Left lung (tissue), 10 donors: ENCODE data around the gene ADAM10. TPM values are rescaled to one million over a fixed set of nuclear protein-coding genes. Genes with fewer than 3 reads are reported as not detected.

Experiments
- ATAC-seq: fragments of 200-7000 bp; cut with Tn5 transposase; one replicate; pipeline ENCODE4 v1.9.1; 2020; ENCODE audit warnings: moderate library complexity
- DNase-seq, 4 donors: peaks; one replicate each; pipeline ENCODE4 v3.0.0-alpha.2; 2013 to 2020
- H3K27ac ChIP-seq, 2 donors: fragments of 200-600 bp; sonication (generic) in 1 of 2; one replicate each; pipeline versions ENCODE4 v1.5.0 to v1.8.0; 2020 to 2021
- H3K27me3 ChIP-seq, 2 donors: fragments of 200-600 bp; sonication (generic) in 1 of 2; one replicate each; pipeline versions ENCODE4 v1.5.0 to v1.8.0; 2020 to 2021
- H3K36me3 ChIP-seq, 2 donors: fragments of 200-600 bp; sonication (generic) in 1 of 2; one replicate each; pipeline versions ENCODE4 v1.5.0 to v1.8.0; 2020 to 2021
- H3K4me1 ChIP-seq, 2 donors: fragments of 200-600 bp; one replicate each; pipeline ENCODE4 v1.8.0; 2021
- H3K4me3 ChIP-seq, 2 donors: fragments of 200-600 bp; sonication (generic) in 1 of 2; one replicate each; pipeline versions ENCODE4 v1.5.0 to v1.8.0; 2020 to 2021; ENCODE audit warnings: mild to moderate bottlenecking in 1 of 2
- H3K9me3 ChIP-seq, 2 donors: fragments of 200-600 bp; sonication (generic) in 1 of 2; one replicate each; pipeline versions ENCODE4 v1.5.0 to v1.8.0; 2020 to 2021
- intact Hi-C, 2 donors: fragments of 100-400 bp; cut with DNase I; formaldehyde crosslinking; loops; one replicate each; pipeline versions ENCODE4 v1.11.2 to v1.14.2; 2022
- polyA plus RNA-seq, 6 donors: library from polyadenylated mRNA; unstranded; fragments of 120-200 nt; gene quantifications; one replicate each; pipeline ENCODE4 v1.2.1, GENCODE V29; 2013; ENCODE audit not compliant: insufficient read length in 6 of 6
- total RNA-seq, 2 donors: library from RNA; stranded (reverse); fragmentation: NEBNext Ultra II Directional; extraction: Animal tissue kit (Norgen Biotek cat#: 25700); gene quantifications; one replicate each; pipeline ENCODE4 v1.2.1, GENCODE V29; 2021
- TF ChIP-seq, protein P1 (sequence below), 2 donors: fragments of 200-600 bp; sonication (generic) in 1 of 2; IDR thresholded peaks; one replicate each; pipeline versions ENCODE4 v1.5.0 to v1.8.0; 2021; ENCODE audit warnings: antibody characterized with exemption in 2 of 2
- donor health status: DM: no; HTN: yes; CAD: no.
- donor health status: DM: no; HTN: no; CAD: no.

Gene ADAM10
- total and polyA plus RNA-seq, 8 donors, result 130 to 167 (median 156) TPM

DNA sequence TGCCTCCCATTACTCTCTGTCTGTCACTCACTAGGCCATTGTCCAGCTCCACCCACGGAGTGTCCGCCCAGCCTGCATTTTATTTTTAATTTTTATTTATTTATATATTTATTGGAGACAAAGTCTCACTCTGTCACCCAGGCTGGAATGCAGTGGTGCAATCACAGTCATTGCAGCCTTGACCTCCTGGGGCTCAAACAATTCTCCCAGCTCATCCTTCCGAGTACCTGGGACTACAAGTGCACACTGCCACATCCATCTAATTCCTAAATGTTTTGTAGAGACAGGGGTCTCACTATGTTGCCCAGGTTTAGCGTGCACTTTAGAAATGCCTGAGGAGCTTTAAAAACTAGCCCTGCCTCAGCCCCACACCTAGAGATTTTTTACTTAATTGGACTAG lies 176.2 kb downstream of the ADAM10 start:
- ATAC-seq (no peak), DNase-seq (no peak)
- H3K4me3 ChIP-seq, result no peak overlapping the region
- no peaks in the 10 kb centered on the region for H3K36me3 ChIP-seq
- peaks cover 0 to 4% of the 10 kb centered on the region in 2 donors for H3K9me3 ChIP-seq
- no peaks in the 10 kb centered on the region for H3K27me3 ChIP-seq
- H3K27ac ChIP-seq, result no peak overlapping the region
- intact Hi-C loops, result no loop called here
- TF ChIP-seq, protein P1, sequence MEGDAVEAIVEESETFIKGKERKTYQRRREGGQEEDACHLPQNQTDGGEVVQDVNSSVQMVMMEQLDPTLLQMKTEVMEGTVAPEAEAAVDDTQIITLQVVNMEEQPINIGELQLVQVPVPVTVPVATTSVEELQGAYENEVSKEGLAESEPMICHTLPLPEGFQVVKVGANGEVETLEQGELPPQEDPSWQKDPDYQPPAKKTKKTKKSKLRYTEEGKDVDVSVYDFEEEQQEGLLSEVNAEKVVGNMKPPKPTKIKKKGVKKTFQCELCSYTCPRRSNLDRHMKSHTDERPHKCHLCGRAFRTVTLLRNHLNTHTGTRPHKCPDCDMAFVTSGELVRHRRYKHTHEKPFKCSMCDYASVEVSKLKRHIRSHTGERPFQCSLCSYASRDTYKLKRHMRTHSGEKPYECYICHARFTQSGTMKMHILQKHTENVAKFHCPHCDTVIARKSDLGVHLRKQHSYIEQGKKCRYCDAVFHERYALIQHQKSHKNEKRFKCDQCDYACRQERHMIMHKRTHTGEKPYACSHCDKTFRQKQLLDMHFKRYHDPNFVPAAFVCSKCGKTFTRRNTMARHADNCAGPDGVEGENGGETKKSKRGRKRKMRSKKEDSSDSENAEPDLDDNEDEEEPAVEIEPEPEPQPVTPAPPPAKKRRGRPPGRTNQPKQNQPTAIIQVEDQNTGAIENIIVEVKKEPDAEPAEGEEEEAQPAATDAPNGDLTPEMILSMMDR (IDR thresholded peaks at IDR 0.05), result no peak
- H3K4me1 ChIP-seq, result no peaks in the 10 kb centered on the region

GRCh38 chr15:58572521-58572920 lies 177.0 kb downstream of the ADAM10 start:
- Histone ChIP-seq H3K27me3 (no peaks in the 10 kb centered on the region), H3K9me3 (peaks cover 0 to 4% of the 10 kb centered on the region in 2 donors), H3K4me3 (no peak overlapping the region), H3K4me1 (no peaks in the 10 kb centered on the region), H3K27ac (no peak overlapping the region), H3K36me3 (no peaks in the 10 kb centered on the region)
- DNase-seq, result no peak
- intact Hi-C loops, result no loop called here
- TF ChIP-seq, protein P1 (IDR thresholded peaks at IDR 0.05), result no peak
- no peak for ATAC-seq

- intact Hi-C loops, result no loop called here
- Histone ChIP-seq H3K4me3 (no peak overlapping the region), H3K36me3 (no peaks in the 10 kb centered on the region), H3K4me1 (no peaks in the 10 kb centered on the region), H3K9me3 (peaks cover 0 to 4% of the 10 kb centered on the region in 2 donors), H3K27ac (no peak overlapping the region), H3K27me3 (no peaks in the 10 kb centered on the region)
- TF ChIP-seq, protein P1 (IDR thresholded peaks at IDR 0.05), result no peak
- ATAC-seq (no peak), DNase-seq (no peak)
Measured at GRCh38 chr15:58571491-58571890, 178.0 kb downstream of the ADAM10 start.

- intact Hi-C loops, result no loop called here
- no peaks in the 10 kb centered on the region for H3K36me3 ChIP-seq
- ATAC-seq (no peak), DNase-seq (no peak)
- no peak overlapping the region for H3K4me3 ChIP-seq
- H3K27ac ChIP-seq, result no peak overlapping the region
- no peaks in the 10 kb centered on the region for H3K27me3 ChIP-seq
- TF ChIP-seq, protein P1 (IDR thresholded peaks at IDR 0.05), result no peak
- peaks cover 0 to 4% of the 10 kb centered on the region in 2 donors for H3K9me3 ChIP-seq
- no peaks in the 10 kb centered on the region for H3K4me1 ChIP-seq
Measured at GRCh38 chr15:58569455-58569854, 180.1 kb downstream of the ADAM10 start.

- no peaks in the 10 kb centered on the region for H3K4me1 ChIP-seq
- peaks cover 0 to 4% of the 10 kb centered on the region in 2 donors for H3K9me3 ChIP-seq
- H3K4me3 ChIP-seq, result no peak overlapping the region
- DNase-seq, result peak in 1 of 4 donors; percentile 38
- ATAC-seq, result peak; percentile 16
- TF ChIP-seq, protein P1 (IDR thresholded peaks at IDR 0.05), result no peak
- H3K36me3 ChIP-seq, result no peaks in the 10 kb centered on the region
- H3K27me3 ChIP-seq, result no peaks in the 10 kb centered on the region
- intact Hi-C loops, result no loop called here
- H3K27ac ChIP-seq, result no peak overlapping the region
Measured at GRCh38 chr15:58568157-58568571, 181.3 kb downstream of the ADAM10 start.
